Loucy (cell line): ENCODE results near the gene FAF1.

Experiments used
- H2AFZ ChIP-seq: fragments of 200-600 bp; sonication (generic); 2 replicates; pipeline ENCODE4 v1.6.0; 2016; ENCODE audit warnings: antibody characterized with exemption, mild to moderate bottlenecking, low read length, moderate library complexity
- H3F3A ChIP-seq: fragments of 200-600 bp; 2 replicates; pipeline ENCODE4 v1.6.0; 2016; ENCODE audit warnings: antibody characterized with exemption, low read depth, mild to moderate bottlenecking
- H3K27me3 ChIP-seq: fragments of 200-600 bp; sonication (generic); 2 replicates; pipeline ENCODE4 v1.6.1; 2014; ENCODE audit warnings: low read length, mild to moderate bottlenecking; ENCODE audit not compliant: insufficient read depth, poor library complexity, severe bottlenecking
- H3K36me3 ChIP-seq: fragments of 200-600 bp; sonication (generic); 2 replicates; pipeline ENCODE4 v1.6.1; 2016; ENCODE audit warnings: low read length; ENCODE audit not compliant: insufficient read depth
- H3K4me1 ChIP-seq: fragments of 200-600 bp; sonication (generic); 2 replicates; pipeline ENCODE4 v1.5.1; 2014; ENCODE audit warnings: low read length, mild to moderate bottlenecking; ENCODE audit not compliant: insufficient read depth, poor library complexity, severe bottlenecking
- H3K4me2 ChIP-seq: fragments of 200-600 bp; sonication (generic); 2 replicates; pipeline ENCODE4 v1.6.0; 2014; ENCODE audit warnings: antibody characterized with exemption, low read length, low read depth, mild to moderate bottlenecking; ENCODE audit not compliant: poor library complexity, severe bottlenecking
- H3K4me3 ChIP-seq: fragments of 200-600 bp; sonication (generic); 2 replicates; pipeline ENCODE4 v1.5.1; 2014; ENCODE audit warnings: low read length, mild to moderate bottlenecking, mixed read lengths; ENCODE audit not compliant: poor library complexity, severe bottlenecking
- H3K79me2 ChIP-seq: fragments of 200-600 bp; sonication (generic); 2 replicates; pipeline ENCODE4 v1.6.1; 2014; ENCODE audit warnings: low read length; ENCODE audit not compliant: insufficient read depth
- H3K9ac ChIP-seq: fragments of 200-600 bp; sonication (generic); 2 replicates; pipeline ENCODE4 v1.6.0; 2014; ENCODE audit warnings: mild to moderate bottlenecking, low read depth, low read length, moderate library complexity; ENCODE audit not compliant: poor library complexity, severe bottlenecking
- H3K9me2 ChIP-seq: fragments of 200-600 bp; sonication (generic); replicated peaks from 2 replicates; pipeline ENCODE4 v1.6.1; 2016; ENCODE audit warnings: low read depth, low read length, mixed read lengths
- H3K9me3 ChIP-seq: fragments of 200-600 bp; sonication (generic); 2 replicates; pipeline ENCODE4 v1.6.1; 2014; ENCODE audit warnings: mild to moderate bottlenecking, antibody characterized with exemption, low read length, low read depth; ENCODE audit not compliant: insufficient read depth
- H4K20me1 ChIP-seq: fragments of 200-600 bp; sonication (generic); 2 replicates; pipeline ENCODE4 v1.6.0; 2014; ENCODE audit warnings: antibody characterized with exemption, low read length, mild to moderate bottlenecking; ENCODE audit not compliant: insufficient read depth, poor library complexity, severe bottlenecking
- CTCF ChIP-seq: fragments of 200-600 bp; sonication (generic); conservative IDR thresholded peaks from 2 replicates; pipeline ENCODE4 v1.5.1; 2014; ENCODE audit warnings: mild to moderate bottlenecking, antibody characterized with exemption, low read length
- EZH2phosphoT487 ChIP-seq: fragments of 200-600 bp; IDR thresholded peaks from 2 replicates; pipeline ENCODE4 v1.6.1; 2018; ENCODE audit warnings: antibody characterized with exemption, mild to moderate bottlenecking, moderate library complexity, borderline replicate concordance

FAF1 gene

GRCh38 chr1:50831300-50832061, 128.6 kb downstream of the FAF1 start:
- no peaks in the 10 kb centered on the region for H3K4me1 ChIP-seq
- no peak overlapping the region for H2AFZ ChIP-seq
- no peak overlapping the region for H3K4me3 ChIP-seq
- no peaks in the 10 kb centered on the region for H4K20me1 ChIP-seq
- H3K9ac ChIP-seq, result no peak overlapping the region
- TF ChIP-seq CTCF (no peak), EZH2phosphoT487 (no peak)
- no peak overlapping the region for H3K4me2 ChIP-seq
- H3K9me2 ChIP-seq, result no peaks in the 10 kb centered on the region
- H3K27me3 ChIP-seq, result no peaks in the 10 kb centered on the region
- peaks cover 3% of the 10 kb centered on the region; the same call in 1 of the 2 replicates for H3K9me3 ChIP-seq
- no peaks in the 10 kb centered on the region for H3F3A ChIP-seq
- H3K79me2 ChIP-seq, result peaks cover 73% of the 10 kb centered on the region
- peaks cover 20% of the 10 kb centered on the region; the same call in 1 of the 2 replicates for H3K36me3 ChIP-seq

- Histone ChIP-seq H3K4me1 (no peaks in the 10 kb centered on the region), H4K20me1 (no peaks in the 10 kb centered on the region), H3F3A (no peaks in the 10 kb centered on the region), H3K27me3 (no peaks in the 10 kb centered on the region), H3K79me2 (peaks cover 73% of the 10 kb centered on the region), H3K4me2 (no peak overlapping the region), H2AFZ (no peak overlapping the region), H3K9me3 (peaks cover 3% of the 10 kb centered on the region; the same call in 1 of the 2 replicates), H3K36me3 (peaks cover 17% of the 10 kb centered on the region; the same call in 1 of the 2 replicates), H3K9me2 (no peaks in the 10 kb centered on the region), H3K9ac (no peak overlapping the region), H3K4me3 (no peak overlapping the region)
- no peak for TF ChIP-seq EZH2phosphoT487
- TF ChIP-seq CTCF, result no peak
These were observed 129.4 kb downstream of the FAF1 start for GRCh38 chr1:50830621-50831020.

GRCh38 chr1:50829014-50829958, 130.8 kb downstream of the FAF1 start:
- H3K9me2 ChIP-seq, result no peaks in the 10 kb centered on the region
- H3K4me3 ChIP-seq, result no peak overlapping the region
- H3K9me3 ChIP-seq, result peaks cover 3% of the 10 kb centered on the region; the same call in 1 of the 2 replicates
- H3K36me3 ChIP-seq, result peaks cover 16% of the 10 kb centered on the region; the same call in 1 of the 2 replicates
- no peak overlapping the region for H2AFZ ChIP-seq
- peaks cover 73% of the 10 kb centered on the region for H3K79me2 ChIP-seq
- no peaks in the 10 kb centered on the region for H3K27me3 ChIP-seq
- TF ChIP-seq CTCF (no peak), EZH2phosphoT487 (no peak)
- no peak overlapping the region for H3K4me2 ChIP-seq
- H4K20me1 ChIP-seq, result peaks cover 4% of the 10 kb centered on the region
- no peaks in the 10 kb centered on the region for H3F3A ChIP-seq
- H3K4me1 ChIP-seq, result no peaks in the 10 kb centered on the region
- no peak overlapping the region for H3K9ac ChIP-seq
